Measurements from ENCODE around the gene HNRNPA0. TPM values are rescaled to one million over a fixed set of nuclear protein-coding genes. Genes with fewer than 3 reads are reported as not detected.

The HNRNPA0 gene
- total RNA-seq, 1 experiment from 2014 or later = 38.9 TPM

- Histone ChIP-seq H3K4me1 (ENCODE audit: control insufficient read depth in 1 of 2, insufficient read depth in 2 of 2, low read length in 2 of 2) (peaks cover 0 to 18% of the 10 kb centered on the region in 2 experiments; a peak in 2 of 4 replicates), H3K4me2 (ENCODE audit: low read length) (no peak overlapping the region), H3K9ac (ENCODE audit: low read length) (no peak overlapping the region), H3K4me3 (replicated peaks in 1 of 2; ENCODE audit: low read depth in 1 of 2, low read length in 2 of 2) (no peak overlapping the region), H4K20me1 (ENCODE audit: insufficient read depth) (no peaks in the 10 kb centered on the region), H3K27me3 (ENCODE audit: insufficient read depth, low read length) (no peaks in the 10 kb centered on the region), H3K9me2 (ENCODE audit: insufficient read depth) (no peaks in the 10 kb centered on the region), H3K79me2 (ENCODE audit: insufficient read depth, low read length) (peaks cover 10% of the 10 kb centered on the region), H3K36me3 (ENCODE audit: control insufficient read depth in 1 of 2, insufficient read depth in 2 of 2, low read length in 2 of 2) (no peaks in the 10 kb centered on the region), H3K27ac (ENCODE audit: low read depth, low read length) (no peak overlapping the region), H2AFZ (ENCODE audit: low read depth, low read length, poor library complexity, severe bottlenecking) (no peak overlapping the region), H3K9me3 (ENCODE audit: control insufficient read depth in 1 of 2, insufficient read depth in 1 of 2, low read depth in 1 of 2, low read length in 2 of 2) (no peaks in the 10 kb centered on the region)
- TF ChIP-seq SIN3A (IDR thresholded peaks at IDR 0.05; ENCODE audit: low read depth) = no peak
- TF ChIP-seq CBX3 (IDR thresholded peaks at IDR 0.05; ENCODE audit: low read depth) = no peak
- no peak for TF ChIP-seq ELF1 (IDR thresholded peaks at IDR 0.05; ENCODE audit: borderline replicate concordance, low read depth)
- TF ChIP-seq CTCF (IDR thresholded peaks at IDR 0.05 in 2 of 3, conservative IDR thresholded peaks at IDR 0.05 in 1 of 3; ENCODE audit: borderline replicate concordance in 1 of 3, insufficient read depth in 1 of 3, low read depth in 2 of 3, low read length in 2 of 3) = no peak
- no peak for TF ChIP-seq EZH2phosphoT487 (IDR thresholded peaks at IDR 0.05; ENCODE audit: borderline replicate concordance)
- TF ChIP-seq, protein P1, sequence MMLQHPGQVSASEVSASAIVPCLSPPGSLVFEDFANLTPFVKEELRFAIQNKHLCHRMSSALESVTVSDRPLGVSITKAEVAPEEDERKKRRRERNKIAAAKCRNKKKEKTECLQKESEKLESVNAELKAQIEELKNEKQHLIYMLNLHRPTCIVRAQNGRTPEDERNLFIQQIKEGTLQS (IDR thresholded peaks at IDR 0.05) = no peak
- TF ChIP-seq ZBTB33 (IDR thresholded peaks at IDR 0.05; ENCODE audit: extremely low read depth, insufficient replicate concordance, low read length) = no peak
- TF ChIP-seq EGR1 (IDR thresholded peaks at IDR 0.05; ENCODE audit: low read depth) = no peak
- TF ChIP-seq REST (IDR thresholded peaks at IDR 0.05; ENCODE audit: low read depth) = no peak
- no peak for TF ChIP-seq CEBPB (IDR thresholded peaks at IDR 0.05; ENCODE audit: low read depth)
- TF ChIP-seq RAD21 (IDR thresholded peaks at IDR 0.05; ENCODE audit: low read depth) = no peak
- no peak for TF ChIP-seq ZNF274 (IDR thresholded peaks at IDR 0.05; ENCODE audit: low read depth, low read length)
- TF ChIP-seq SP1 (IDR thresholded peaks at IDR 0.05; ENCODE audit: low read depth) = no peak
- TF ChIP-seq JUND (IDR thresholded peaks at IDR 0.05) = no peak
- no peak for TF ChIP-seq EZH2 (IDR thresholded peaks at IDR 0.05)
- no peak for TF ChIP-seq FOSL1 (IDR thresholded peaks at IDR 0.05; ENCODE audit: low read depth)
- TF ChIP-seq POLR2AphosphoS5 (IDR thresholded peaks at IDR 0.05; ENCODE audit: low read depth, low read length) = no peak
- no peak for TF ChIP-seq ZFX (IDR thresholded peaks at IDR 0.05)
- POLR2A ChIA-PET = no interaction called here
- RAD21 ChIA-PET (ENCODE audit: low non-redundant PET in 1 of 2, low total read pairs in 2 of 2, uncharacterized antibody in 2 of 2, unreplicated experiment in 2 of 2) = no interaction called here
- CTCF ChIA-PET = interaction anchor here (1.6 kb wide), 1 partner anchor 21 kb away, joined by 5 read pairs; no protein-coding TSS in a partner anchor
- no peak for DNase-seq (ENCODE audit: low read depth, low spot score)
- BruUV-seq (replicated peaks) = no TSS peak
- ATAC-seq = no peak
- intact Hi-C loops (cut with micrococcal nuclease) = no loop called here
Measured at GRCh38 chr5:137758121-137758520, 4.0 kb upstream of the HNRNPA0 start.
